ENCODE results near the gene GNGT2.
A peak's percentile ranks its signal among the peaks of the same experiment; 100 is the strongest.
"Not testable (repeated sequence)": the region's sequence is repeated elsewhere in the genome, so short reads cannot be mapped to it uniquely, and the experiment has no call there.

The GNGT2 gene

DNA sequence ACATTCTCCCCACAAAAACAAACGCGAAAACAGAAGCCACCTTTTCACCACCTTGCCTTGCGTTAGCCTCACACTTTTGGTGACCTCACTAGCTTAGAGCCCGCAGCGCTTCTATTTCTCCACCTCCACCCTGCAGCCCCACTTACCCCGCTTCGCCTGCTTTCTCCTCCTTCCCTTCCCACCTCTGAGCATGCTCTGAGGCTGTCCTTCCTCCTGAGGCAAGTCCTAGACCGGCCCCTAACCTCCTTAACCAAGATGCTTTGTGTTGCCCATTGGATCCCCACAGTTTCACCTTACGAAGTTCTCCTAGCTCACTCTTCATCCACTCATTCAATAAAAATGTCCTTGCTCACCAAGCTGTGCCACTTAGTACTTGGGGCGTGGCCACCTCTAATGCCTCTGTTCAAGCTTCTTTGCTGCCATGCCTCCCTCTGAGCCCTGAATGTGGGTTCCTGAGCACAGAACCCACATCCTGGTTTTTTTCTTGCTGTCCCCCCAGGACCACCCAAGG, 1.3 kb downstream of the GNGT2 start:
- no peak for DNase-seq (ENCODE audit: low read depth in 2 of 3, low spot score in 1 of 3)

DNA sequence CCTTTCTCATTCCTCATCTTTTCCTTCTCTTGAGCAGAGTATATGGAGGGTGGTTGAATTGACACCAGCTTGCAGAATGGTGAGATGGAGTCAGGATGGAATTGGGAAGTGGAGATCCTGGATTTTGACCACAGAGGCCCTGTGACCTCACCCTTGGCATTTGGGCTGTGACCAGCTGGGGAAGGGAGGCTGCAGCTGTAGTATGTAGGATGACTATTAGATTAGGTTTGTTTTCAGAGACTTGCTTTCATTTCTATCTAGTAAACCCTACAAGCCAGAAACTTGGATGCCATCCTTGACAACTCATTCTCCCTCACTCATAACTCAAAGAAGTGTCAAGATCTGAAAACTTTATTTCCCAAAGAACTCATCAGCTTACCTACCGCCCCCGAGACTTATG, 5.9 kb downstream of the GNGT2 start:
- no peak for DNase-seq (ENCODE audit: low read depth in 2 of 3, low spot score in 1 of 3)

DNA sequence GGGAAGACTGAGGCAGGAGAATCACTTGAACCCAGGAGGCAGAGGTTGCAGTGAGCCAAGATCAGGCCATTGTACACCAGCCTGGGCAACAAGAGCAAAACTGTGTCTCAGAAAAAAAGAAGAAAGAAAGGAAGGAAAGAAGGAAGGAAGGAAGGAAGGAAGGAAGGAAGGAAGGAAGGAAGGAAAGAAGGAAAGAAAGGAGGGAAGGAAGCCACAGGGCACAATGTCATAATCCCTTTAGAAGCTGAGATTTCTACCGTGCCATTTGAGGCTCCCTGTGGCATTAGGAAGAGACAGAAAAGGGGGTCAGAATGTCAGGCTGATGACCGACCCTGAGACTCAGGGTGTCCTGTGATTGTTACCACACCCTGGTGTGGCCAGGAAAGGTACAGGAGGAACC, 6.6 kb downstream of the GNGT2 start:
- DNase-seq (ENCODE audit: low read depth in 2 of 3, low spot score in 1 of 3) = no peak

DNA sequence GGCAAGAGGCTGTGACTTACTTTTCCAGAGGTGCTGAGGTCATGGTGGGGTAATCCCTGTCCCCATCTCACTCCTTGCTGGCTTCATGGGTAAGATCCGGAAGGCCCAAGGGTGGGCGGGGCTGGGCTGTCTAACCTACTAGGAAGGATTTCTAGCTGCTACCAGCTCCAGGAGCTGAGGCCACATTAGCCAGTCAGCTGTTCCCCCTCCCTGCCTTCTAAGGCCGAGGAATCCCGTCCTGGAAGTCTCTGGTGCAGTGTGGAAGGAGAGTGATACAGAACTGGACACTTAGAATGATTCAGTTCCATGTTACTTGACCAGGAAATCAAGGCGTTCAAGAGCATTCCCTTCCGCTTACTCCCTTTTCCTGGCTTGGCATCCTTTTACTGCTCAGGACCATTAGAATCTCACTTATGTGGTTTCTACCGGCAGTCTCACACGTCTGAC, 8.9 kb downstream of the GNGT2 start:
- DNase-seq (ENCODE audit: low read depth in 2 of 3, low spot score in 1 of 3) = no peak

DNA sequence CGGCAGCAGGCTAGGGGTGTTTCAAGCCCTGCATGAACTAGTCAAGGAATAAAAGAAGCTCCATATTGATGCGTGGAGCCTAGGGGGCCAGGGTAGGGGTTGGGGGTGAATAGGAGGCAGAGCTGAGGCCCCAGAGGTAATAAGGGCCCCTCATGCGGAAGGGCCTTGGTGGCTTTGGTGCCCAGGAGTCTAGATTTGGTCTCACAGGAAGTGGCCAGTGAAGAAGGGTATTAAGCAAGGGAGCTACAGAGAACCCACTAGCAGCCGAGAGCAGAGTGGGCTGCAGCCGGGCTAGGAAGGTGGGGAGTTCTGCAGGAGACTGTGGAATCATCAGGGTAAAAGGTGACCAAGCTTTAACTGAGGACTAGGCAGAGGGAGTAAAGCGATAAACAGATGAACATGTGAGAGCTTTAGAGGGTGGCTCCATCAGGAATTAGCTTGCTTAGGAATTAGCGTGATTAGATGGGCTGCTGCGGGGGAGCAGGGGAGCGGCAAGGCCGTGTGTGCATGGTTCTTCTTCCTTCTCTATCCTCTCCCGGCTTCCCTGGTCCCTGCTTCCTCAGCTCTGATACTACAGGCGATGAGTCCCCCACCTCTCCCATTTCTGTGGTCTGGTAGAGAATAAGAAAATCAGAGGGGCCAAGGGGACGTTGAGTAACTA, 9.8 kb downstream of the GNGT2 start:
- DNase-seq (ENCODE audit: low read depth in 2 of 3, low spot score in 1 of 3) = no peak

DNA sequence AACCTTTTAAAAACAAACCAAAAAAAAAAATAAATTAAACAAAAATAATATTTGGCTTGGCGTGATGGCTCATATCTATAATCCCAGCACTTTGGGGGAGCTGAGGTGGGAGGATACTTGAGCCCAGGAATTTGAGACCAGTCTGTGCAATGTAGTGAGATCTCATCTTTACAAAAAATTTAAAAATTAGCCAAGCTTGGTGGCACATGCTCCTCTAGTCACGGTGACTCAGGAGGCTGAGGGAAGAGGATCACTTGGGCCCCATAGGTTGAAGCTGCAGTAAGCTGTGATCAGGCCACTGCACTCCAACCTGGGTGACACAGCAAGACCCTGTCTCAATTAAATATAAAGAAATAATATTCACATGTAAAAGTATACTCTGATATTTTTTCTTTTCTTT, 12.2 kb downstream of the GNGT2 start:
- DNase-seq (ENCODE audit: low read depth in 2 of 3, low spot score in 1 of 3) = no peak

DNA sequence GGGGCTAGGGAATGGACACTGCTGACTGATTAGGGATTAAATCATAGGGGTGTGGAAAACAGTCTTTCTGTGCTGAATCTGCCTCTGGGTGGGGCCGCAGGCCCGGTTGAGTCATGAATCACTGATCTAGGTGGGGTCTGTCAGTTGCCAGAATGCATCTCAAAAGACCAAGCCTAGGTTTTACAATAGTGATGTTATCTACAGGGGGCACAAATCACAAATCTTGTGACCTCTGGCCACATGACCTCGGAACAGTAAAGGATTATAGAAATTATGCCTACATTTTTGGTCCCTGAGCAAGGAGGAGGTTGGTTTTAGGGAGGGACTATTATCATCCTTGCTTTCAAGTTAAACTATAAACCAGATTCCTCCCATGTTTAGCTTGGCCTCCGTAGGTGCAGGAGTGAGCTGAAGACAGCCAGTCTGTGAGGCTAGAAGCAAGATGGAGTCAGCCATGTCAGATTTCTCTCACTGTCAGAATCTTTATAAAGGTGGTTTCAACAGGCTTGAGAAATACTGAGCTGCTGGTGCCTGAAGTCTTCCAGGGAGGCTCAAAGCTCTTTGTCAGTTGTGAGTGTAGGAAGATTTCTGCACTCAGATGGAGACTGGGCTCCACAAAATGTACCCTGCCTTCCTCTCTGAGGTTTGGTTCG, 12.9 kb downstream of the GNGT2 start:
- DNase-seq (ENCODE audit: low read depth in 2 of 3, low spot score in 1 of 3) = no peak

DNA sequence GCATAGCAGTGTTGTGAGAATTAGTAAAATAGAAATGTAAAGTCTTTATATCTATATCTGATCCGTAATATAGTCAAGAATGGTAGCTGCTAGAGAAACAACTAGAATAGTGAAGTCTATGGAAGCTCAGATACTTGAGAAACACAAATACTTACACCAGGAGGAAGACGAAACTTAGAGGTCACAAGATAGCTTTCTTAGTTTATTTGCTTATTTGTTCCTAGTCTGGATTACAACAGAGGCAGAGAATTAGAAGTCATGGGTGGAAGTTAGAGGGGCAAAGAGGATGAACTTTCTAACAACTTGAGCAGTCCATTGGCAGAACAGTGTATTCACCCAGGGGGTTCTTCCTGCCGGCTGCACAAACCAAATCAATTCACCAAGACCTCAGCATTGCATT, 13.9 kb downstream of the GNGT2 start:
- DNase-seq (ENCODE audit: low read depth in 2 of 3, low spot score in 1 of 3) = no peak

DNA sequence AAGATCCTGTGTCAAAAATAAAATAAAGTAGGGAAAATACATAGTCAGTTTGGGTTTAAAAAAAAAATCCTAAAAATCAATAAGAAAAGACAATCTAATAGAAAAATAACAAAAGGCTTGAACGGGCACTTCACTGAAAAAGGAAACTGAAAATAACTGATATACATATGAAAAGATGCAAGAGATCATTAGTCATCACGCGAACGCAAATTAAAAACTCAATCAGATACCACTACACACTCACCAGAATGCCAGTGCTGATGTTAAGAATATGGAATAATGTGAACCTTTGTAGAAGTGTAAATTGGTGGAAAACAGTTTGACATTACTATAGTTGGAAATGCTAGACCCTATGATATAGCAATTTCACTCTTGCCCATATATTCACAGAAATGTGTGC, 14.6 kb downstream of the GNGT2 start:
- no peak for DNase-seq (ENCODE audit: low read depth in 2 of 3, low spot score in 1 of 3)

DNA sequence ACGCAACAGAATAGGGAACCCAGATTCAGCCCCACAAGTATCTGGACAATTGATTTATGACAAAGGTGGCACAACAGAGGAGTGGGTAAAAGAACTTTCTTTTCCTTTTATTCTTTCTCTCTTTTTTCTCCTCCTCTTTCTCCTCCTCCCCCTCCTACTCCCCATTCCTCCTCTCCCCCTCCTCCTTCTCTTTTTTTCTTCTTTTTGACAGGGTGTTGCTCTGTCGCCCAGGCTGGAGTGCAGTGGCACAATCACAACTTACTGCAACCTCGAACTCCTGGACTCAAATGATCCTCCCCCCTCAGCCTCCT, 16.1 kb downstream of the GNGT2 start:
- DNase-seq (ENCODE audit: low read depth in 2 of 3, low spot score in 1 of 3) = no peak

DNA sequence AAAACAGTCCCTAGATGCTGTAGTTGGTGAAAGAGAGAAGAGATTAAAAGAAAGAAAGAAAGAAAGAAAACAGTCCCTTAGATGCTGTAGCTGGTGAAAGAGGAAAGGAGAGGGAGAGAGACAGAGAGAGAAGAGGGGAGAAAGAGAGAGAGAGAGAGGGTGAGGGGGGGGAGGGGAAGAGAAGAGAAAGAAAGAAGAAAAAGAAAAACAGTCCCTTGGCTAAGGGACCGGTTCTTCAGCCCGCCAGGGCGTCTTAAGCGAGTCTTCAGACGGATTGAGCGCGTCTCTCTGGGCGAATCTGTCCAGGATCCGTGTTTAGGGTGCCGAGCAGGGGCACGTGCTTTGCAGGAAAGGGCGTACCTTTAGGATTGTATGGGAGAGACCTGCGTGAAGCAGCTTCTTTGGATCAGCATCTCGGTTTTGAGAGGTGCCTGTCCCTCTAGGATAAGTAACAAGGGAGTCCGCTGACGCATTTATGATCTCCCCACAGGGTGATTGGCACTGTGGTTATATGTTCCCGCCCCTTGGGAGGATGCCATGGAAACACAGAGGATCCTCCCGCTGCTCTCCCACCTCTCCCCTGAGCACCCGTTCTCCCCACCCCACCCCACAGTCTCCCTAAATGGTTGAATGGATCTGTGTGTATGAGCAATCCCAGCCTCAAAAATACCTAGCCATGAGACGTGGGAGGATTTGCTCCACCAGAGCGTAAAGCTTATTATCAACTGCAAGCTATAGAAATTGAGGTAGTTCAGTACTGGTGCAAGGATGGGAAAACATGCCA, 16.7 kb downstream of the GNGT2 start:
- no peak for DNase-seq (ENCODE audit: low read depth in 2 of 3, low spot score in 1 of 3)

DNA sequence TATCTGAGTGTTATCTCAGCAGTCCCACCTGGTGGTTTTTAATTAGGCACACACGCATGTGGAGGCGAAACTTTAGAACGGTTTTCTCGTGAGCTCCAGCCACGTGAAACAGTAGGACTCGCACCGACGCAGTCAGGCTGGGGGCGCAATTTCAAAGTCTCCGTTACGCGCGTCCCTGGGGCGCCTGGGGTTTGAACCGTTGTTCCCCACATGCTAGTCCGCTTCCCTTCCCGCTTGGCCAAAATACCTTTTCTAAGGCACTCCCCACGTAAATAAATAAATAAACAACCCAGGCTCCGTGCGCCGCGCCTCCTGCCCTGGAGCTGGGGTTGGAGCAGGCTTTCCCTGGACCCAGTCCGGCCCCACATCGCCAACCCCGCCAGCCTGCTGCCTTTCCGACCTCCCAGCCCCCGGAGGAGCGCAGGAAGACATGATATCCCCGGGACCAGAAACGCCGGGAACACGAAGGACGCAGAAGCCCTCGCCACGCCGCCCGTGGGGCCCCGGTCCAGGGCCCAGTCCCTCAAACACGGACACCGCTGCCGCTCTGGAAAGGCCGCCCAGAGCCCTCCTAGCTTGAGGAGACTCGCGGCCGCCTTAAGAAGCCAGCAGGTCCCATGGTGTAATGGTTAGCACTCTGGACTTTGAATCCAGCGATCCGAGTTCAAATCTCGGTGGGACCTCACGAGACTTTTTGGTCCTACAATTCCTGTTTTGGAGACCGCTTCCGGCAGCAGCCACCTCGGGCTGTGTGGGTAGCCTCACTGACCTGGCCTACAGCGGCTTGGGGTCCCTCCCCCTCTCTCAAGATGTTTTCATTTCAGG, 18.2 kb downstream of the GNGT2 start:
- DNase-seq (ENCODE audit: low read depth in 2 of 3, low spot score in 1 of 3) = peak; percentile 73 to 98 (median 92)

DNA sequence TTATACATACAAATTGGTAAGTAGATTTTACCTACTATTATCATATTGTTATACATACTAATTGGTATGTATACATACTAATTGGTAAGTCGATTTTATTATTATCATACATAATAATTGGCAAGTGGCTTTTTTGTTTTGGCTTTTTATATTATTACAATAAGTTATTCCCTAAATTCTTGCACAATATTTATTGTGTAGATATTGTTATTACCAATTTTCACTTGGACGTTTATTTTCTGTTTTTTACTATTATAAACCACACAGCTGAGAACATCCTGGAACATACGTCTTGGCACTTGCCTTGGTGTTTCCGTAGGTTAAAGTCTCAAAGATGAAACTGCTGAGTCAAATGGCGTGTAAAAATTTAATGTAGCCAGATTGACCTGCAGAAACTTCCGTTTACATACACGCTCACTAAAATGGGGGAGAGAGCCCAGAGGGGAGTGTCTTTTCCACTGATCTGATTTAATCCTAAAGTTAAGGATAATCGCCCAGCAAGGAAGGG, 18.9 kb downstream of the GNGT2 start:
- DNase-seq (ENCODE audit: low read depth in 2 of 3, low spot score in 1 of 3) = no peak

DNA sequence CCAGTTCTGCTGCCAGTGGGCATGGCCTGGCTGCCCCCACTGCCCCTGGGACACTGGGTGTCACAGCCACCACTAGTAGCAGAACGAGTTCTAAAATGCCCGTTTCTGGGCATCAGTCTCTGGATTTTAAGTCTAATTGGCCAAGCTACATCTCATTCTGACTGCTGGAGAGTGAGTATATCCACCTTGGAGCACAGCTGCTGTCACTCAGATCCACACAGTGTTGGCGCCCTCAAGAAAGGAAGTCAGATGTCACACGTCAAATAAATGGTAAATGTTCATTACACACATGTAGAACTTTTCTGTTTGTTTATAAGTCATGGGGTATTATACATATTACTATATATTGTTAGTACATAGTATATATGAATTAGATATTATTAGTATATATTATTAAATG, 19.4 kb downstream of the GNGT2 start:
- no peak for DNase-seq (ENCODE audit: low read depth in 2 of 3, low spot score in 1 of 3)

DNA sequence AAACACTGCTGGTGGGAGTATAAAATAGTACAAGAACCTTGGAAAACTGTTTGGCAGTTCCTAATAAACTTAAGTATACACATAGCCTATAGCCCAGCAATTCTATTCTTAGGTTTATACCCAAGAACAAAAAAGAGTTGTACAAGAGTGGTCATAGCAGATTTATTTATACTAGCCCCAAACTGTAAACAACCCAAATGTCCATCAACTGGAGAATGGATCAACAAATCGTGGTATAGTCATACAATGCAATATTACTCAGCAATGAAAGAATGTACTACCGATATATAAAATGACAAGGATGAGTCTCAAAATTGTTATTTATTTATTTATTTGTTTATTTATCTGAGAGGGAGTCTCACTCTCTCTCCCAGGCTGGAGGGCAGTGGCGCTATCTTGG, 23.1 kb downstream of the GNGT2 start:
- DNase-seq (ENCODE audit: low read depth in 2 of 3, low spot score in 1 of 3) = no peak

DNA sequence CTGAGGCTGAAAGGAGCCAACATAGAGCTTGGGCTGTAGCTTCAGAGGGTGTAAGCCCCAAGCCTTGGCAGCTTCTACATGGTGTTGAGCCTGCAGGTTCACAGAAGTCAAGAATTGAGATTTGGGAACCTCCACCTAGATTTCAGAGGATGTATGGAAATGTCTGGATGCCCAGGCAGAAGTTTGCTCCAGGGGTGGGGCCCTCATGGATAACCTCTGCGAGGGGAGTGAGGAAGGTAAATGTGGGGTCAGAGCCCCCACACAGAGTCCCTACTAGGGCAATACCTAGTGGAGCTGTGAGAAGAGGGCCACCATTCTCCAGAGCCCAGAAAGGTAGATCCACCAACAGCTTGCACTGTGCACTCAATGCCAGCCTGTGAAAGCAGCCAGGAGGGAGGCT, 25.0 kb downstream of the GNGT2 start:
- DNase-seq (ENCODE audit: low read depth in 2 of 3, low spot score in 1 of 3) = not testable (repeated sequence)

DNA sequence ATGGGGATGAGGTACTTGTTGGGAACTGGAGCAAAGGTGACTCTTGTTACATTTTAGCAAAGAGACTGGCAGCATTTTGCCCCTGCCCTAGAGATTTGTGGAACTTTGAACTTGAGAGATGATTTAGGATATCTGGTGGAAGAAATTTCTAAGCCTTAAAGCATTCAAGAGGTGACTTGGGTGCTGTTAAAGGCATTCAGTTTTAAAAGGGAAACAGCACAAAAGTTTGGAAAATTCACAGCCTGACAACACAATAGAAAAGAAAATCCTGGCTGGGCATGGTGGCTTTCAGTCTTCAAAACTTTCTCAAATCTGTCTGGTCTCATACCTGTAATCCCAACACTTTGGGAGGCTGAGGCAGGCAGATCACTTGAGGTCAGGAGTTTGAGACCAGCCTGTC, 25.9 kb downstream of the GNGT2 start:
- not testable (repeated sequence) for DNase-seq (ENCODE audit: low read depth in 2 of 3, low spot score in 1 of 3)

DNA sequence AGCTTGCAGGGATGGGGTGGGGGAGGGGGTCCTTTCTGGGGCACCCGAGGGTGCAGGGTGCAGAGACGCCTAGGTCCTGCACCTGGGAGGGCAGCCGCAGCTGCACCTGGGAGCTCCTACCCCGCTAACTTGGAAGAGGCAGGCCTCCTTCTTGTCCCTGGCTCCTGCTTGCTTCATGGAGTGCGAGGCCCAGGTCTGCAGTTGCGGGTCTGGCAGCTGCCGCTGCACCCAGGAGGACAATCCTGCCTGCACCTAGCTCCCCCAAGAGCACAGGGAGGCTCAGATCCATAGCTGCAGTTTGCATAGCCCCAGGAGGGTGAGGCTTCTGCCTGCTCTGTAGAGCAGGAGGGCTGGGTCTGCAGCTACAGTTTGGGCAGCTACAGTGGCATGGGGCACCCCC, 26.6 kb downstream of the GNGT2 start:
- no peak for DNase-seq (ENCODE audit: low read depth in 2 of 3, low spot score in 1 of 3)

DNA sequence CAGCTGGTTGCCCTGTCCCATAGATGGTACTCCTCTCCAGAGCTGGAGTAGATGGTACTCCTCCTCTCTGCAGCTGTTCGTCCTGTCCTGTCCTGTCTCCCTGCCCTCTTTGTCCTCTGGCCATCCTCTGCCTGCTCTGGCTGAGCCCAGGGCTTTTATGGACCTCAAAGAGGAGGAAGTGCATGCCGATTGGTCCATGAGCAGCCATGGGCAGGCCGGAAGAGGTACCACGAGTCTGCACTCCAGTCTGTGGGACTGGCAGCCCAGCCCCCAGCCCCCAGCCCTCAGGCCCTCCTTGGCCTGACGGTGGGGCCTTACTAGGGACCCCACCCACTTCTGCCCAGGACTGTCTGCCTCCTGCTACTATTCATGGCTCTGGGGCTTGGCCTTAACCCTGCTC, 27.0 kb downstream of the GNGT2 start:
- no peak for DNase-seq (ENCODE audit: low read depth in 2 of 3, low spot score in 1 of 3)

DNA sequence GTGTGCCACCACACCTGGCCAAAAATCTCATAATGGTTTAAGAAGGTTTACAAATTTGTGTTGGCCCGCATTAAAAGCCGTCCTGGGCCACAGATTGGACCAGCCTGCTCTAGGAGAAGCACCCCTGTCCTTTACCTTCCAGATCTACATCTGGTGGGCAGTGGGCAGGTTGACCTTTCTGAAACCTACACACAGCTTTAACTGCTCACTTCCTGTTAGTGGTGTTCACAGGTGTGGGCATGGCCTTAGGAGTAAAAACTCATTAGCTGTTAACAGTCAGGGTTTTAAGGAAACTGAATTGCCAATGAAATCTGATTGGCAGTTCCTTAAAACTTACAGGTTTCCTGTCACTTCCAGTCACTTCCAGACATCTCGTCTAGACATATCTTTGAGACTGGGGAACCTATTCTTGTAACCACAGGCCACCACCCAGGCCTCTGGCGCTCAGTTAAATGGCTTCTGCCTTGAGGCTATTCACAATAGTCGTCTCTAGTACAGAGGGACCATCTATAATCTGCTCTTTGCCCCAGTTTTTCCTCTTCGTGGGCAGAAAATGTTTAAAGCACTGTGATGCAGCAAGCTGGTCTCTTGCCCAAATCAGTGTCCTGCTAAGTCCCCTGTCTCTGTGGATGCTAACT, 29.3 kb downstream of the GNGT2 start:
- no peak for DNase-seq (ENCODE audit: low read depth in 2 of 3, low spot score in 1 of 3)

DNA sequence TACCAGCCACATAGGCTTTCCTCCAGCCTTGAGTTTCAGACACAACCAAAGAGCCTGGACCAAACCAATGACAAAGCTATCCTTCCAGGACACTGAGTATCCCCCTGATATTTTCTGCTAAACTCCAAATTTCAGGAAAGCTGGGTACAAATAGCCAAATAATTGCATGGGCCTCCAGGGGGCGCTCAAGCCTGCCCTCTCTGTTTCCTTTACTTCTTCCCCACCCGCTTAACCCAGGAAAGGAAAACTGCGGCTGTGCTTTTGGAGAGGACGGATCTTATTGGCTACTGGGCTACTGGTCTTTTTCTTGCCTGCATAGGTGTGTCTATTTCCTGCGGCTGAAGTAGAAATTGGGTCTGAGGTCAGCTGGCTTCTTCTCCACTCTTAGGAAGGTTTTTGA, 30.1 kb downstream of the GNGT2 start:
- peak; percentile 44 to 55 (median 54) for DNase-seq (ENCODE audit: low read depth in 2 of 3, low spot score in 1 of 3)

Data from stimulated activated CD4-positive, alpha-beta T cell treated with anti-CD3 and anti-CD28 coated beads, Interleukin-12 subunit alpha, Interleukin-12 subunit beta, amount 100 ng/mL, for 48 hours (primary cell).